ENCODE results near the gene ZNF22.
A peak's percentile ranks its signal among the peaks of the same experiment; 100 is the strongest.
"Not testable (repeated sequence)": the region's sequence is repeated elsewhere in the genome, so short reads cannot be mapped to it uniquely, and the experiment has no call there.

Gene ZNF22

GRCh38 chr10:44992732-44993225 lies 7.9 kb upstream of the ZNF22 start:
- DNase-seq = no peak

- DNase-seq = no peak
Measured at GRCh38 chr10:44993226-44993921, 7.3 kb upstream of the ZNF22 start.

GRCh38 chr10:44993922-44994751 lies 6.6 kb upstream of the ZNF22 start:
- no peak for DNase-seq

GRCh38 chr10:44994752-44995530 lies 5.8 kb upstream of the ZNF22 start:
- no peak for DNase-seq

- DNase-seq = peak; percentile 5
Measured at GRCh38 chr10:44995581-44995913, 5.2 kb upstream of the ZNF22 start.

- DNase-seq = no peak
Measured at GRCh38 chr10:44995914-44996669, 4.6 kb upstream of the ZNF22 start.

- DNase-seq = no peak
Measured at GRCh38 chr10:44997105-44997748, 3.5 kb upstream of the ZNF22 start.

GRCh38 chr10:44998146-44998631 lies 2.5 kb upstream of the ZNF22 start:
- DNase-seq = no peak

- DNase-seq = peak; percentile 41
Measured at GRCh38 chr10:45000138-45000751, 478 bp upstream of the ZNF22 start.

- DNase-seq = peak; percentile 28
Measured at GRCh38 chr10:45001381-45002148, 842 bp downstream of the ZNF22 start.

- no peak for DNase-seq
Measured at GRCh38 chr10:45003432-45004000, 2.8 kb downstream of the ZNF22 start.

- DNase-seq = no peak
Measured at GRCh38 chr10:45004661-45005060, 3.9 kb downstream of the ZNF22 start.

- DNase-seq = no peak
Measured at GRCh38 chr10:45005284-45005683, 4.6 kb downstream of the ZNF22 start.

- DNase-seq = peak; percentile 52
Measured at GRCh38 chr10:45006276-45007030, 5.7 kb downstream of the ZNF22 start.

GRCh38 chr10:45008524-45009161 lies 7.9 kb downstream of the ZNF22 start:
- peak; percentile 85 for DNase-seq

GRCh38 chr10:45014557-45014956 lies 13.8 kb downstream of the ZNF22 start:
- not testable (repeated sequence) for DNase-seq

GRCh38 chr10:45015590-45015989 lies 14.9 kb downstream of the ZNF22 start:
- no peak for DNase-seq

- no peak for DNase-seq
Measured at GRCh38 chr10:45023426-45023825, 22.7 kb downstream of the ZNF22 start.

GRCh38 chr10:45034301-45034700 lies 33.6 kb downstream of the ZNF22 start:
- no peak for DNase-seq
